Nephron progenitor cell (in vitro differentiated cells): ENCODE data around the gene IL17RC.

Experiments used
- DNase-seq: peaks from one replicate; pipeline ENCODE4 v3.0.0; 2021
- H3K27ac Mint-ChIP-seq: 2 replicates; pipeline ENCODE4 v1.8.0; 2021; ENCODE audit warnings: mild to moderate bottlenecking, moderate library complexity, mixed read lengths
- H3K27me3 Mint-ChIP-seq: 2 replicates; pipeline ENCODE4 v1.8.0; 2021; ENCODE audit warnings: mild to moderate bottlenecking, low read depth, mixed read lengths; ENCODE audit not compliant: poor library complexity
- H3K36me3 Mint-ChIP-seq: 2 replicates; pipeline ENCODE4 v1.8.0; 2021; ENCODE audit warnings: low read depth, mixed read lengths
- H3K4me1 Mint-ChIP-seq: 2 replicates; pipeline ENCODE4 v1.8.0; 2021; ENCODE audit warnings: mixed read lengths
- H3K4me3 Mint-ChIP-seq: 2 replicates; pipeline ENCODE4 v1.8.0; 2021; ENCODE audit warnings: mild to moderate bottlenecking, moderate library complexity, mixed read lengths
- H3K9me3 Mint-ChIP-seq: 2 replicates; pipeline ENCODE4 v1.8.0; 2021; ENCODE audit warnings: mild to moderate bottlenecking, moderate library complexity, mixed read lengths
- TF ChIP-seq, protein P1 (sequence below): fragments of 200-600 bp; sonication (generic); IDR thresholded peaks from 2 replicates; pipeline ENCODE4 v1.5.0; 2021; ENCODE audit warnings: antibody characterized with exemption

IL17RC gene

GRCh38 chr3:9944271-9944670 lies 27.4 kb downstream of the IL17RC start:
- no peak overlapping the region for H3K4me3 Mint-ChIP-seq
- peaks cover 5% of the 10 kb centered on the region for H3K27me3 Mint-ChIP-seq
- TF ChIP-seq, protein P1, sequence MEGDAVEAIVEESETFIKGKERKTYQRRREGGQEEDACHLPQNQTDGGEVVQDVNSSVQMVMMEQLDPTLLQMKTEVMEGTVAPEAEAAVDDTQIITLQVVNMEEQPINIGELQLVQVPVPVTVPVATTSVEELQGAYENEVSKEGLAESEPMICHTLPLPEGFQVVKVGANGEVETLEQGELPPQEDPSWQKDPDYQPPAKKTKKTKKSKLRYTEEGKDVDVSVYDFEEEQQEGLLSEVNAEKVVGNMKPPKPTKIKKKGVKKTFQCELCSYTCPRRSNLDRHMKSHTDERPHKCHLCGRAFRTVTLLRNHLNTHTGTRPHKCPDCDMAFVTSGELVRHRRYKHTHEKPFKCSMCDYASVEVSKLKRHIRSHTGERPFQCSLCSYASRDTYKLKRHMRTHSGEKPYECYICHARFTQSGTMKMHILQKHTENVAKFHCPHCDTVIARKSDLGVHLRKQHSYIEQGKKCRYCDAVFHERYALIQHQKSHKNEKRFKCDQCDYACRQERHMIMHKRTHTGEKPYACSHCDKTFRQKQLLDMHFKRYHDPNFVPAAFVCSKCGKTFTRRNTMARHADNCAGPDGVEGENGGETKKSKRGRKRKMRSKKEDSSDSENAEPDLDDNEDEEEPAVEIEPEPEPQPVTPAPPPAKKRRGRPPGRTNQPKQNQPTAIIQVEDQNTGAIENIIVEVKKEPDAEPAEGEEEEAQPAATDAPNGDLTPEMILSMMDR: no peak
- H3K9me3 Mint-ChIP-seq: no peaks in the 10 kb centered on the region
- DNase-seq: no peak
- H3K4me1 Mint-ChIP-seq: peaks cover 5% of the 10 kb centered on the region
- H3K36me3 Mint-ChIP-seq: peaks cover 16% of the 10 kb centered on the region
- H3K27ac Mint-ChIP-seq: peak overlapping the region; percentile 45

DNA sequence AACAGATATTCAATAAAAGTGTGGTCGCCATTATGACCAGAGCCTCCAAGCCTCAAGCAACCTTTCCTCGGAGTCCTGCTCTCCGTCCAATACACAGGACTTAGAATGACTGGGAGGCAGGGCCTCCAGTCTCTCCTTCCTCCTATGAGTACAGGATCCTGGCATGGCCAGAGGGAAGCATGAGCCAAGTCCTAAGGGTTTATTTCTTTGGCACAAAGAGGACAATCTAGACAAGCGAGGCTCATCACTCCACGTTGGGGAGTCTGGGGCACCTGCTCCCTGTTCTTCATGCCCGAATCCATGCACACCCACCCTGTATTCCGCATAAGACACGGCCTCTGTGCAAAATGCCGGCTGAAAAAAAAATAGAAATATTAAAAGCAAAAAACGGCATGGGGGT lies 28.5 kb downstream of the IL17RC start:
- TF ChIP-seq, protein P1: no peak
- H3K4me1 Mint-ChIP-seq: peaks cover 5% of the 10 kb centered on the region
- peaks cover 5% of the 10 kb centered on the region for H3K27me3 Mint-ChIP-seq
- no peaks in the 10 kb centered on the region for H3K9me3 Mint-ChIP-seq
- no peak for DNase-seq
- peak overlapping the region; percentile 85 for H3K4me3 Mint-ChIP-seq
- H3K36me3 Mint-ChIP-seq: peaks cover 13% of the 10 kb centered on the region
- no peak overlapping the region for H3K27ac Mint-ChIP-seq

- DNase-seq: peak; percentile 91
- no peaks in the 10 kb centered on the region for H3K9me3 Mint-ChIP-seq
- peaks cover 12% of the 10 kb centered on the region for H3K4me1 Mint-ChIP-seq
- TF ChIP-seq, protein P1: peak; percentile 58
- no peak overlapping the region for H3K27ac Mint-ChIP-seq
- H3K4me3 Mint-ChIP-seq: peak overlapping the region; percentile 85
- H3K36me3 Mint-ChIP-seq: peaks cover 6% of the 10 kb centered on the region
- peaks cover 3% of the 10 kb centered on the region for H3K27me3 Mint-ChIP-seq
These were observed 29.5 kb downstream of the IL17RC start for GRCh38 chr3:9946112-9947024.

GRCh38 chr3:9947025-9947995 lies 30.4 kb downstream of the IL17RC start:
- Mint-ChIP-seq H3K9me3 (no peaks in the 10 kb centered on the region), H3K27ac (no peak overlapping the region), H3K27me3 (peaks cover 3% of the 10 kb centered on the region), H3K4me1 (peaks cover 15% of the 10 kb centered on the region), H3K4me3 (peak overlapping the region; percentile 47), H3K36me3 (peaks cover 2% of the 10 kb centered on the region)
- TF ChIP-seq, protein P1: no peak
- peak; percentile 58 for DNase-seq

GRCh38 chr3:9948586-9948985 lies 31.7 kb downstream of the IL17RC start:
- TF ChIP-seq, protein P1: no peak
- no peak overlapping the region for H3K4me3 Mint-ChIP-seq
- no peak for DNase-seq
- H3K27me3 Mint-ChIP-seq: peaks cover 4% of the 10 kb centered on the region
- H3K4me1 Mint-ChIP-seq: peaks cover 22% of the 10 kb centered on the region
- no peaks in the 10 kb centered on the region for H3K9me3 Mint-ChIP-seq
- no peaks in the 10 kb centered on the region for H3K36me3 Mint-ChIP-seq
- no peak overlapping the region for H3K27ac Mint-ChIP-seq
